HG02759 (cell line): Measurements from ENCODE around the gene ACAP2.

Experiments
- ATAC-seq: cut with Tn5 transposase; IDR thresholded peaks from one replicate; pipeline ENCODE4 v1.9.1; 2021; ENCODE audit warnings: mild to moderate bottlenecking, moderate library complexity; ENCODE audit not compliant: unreplicated experiment

The ACAP2 gene

DNA sequence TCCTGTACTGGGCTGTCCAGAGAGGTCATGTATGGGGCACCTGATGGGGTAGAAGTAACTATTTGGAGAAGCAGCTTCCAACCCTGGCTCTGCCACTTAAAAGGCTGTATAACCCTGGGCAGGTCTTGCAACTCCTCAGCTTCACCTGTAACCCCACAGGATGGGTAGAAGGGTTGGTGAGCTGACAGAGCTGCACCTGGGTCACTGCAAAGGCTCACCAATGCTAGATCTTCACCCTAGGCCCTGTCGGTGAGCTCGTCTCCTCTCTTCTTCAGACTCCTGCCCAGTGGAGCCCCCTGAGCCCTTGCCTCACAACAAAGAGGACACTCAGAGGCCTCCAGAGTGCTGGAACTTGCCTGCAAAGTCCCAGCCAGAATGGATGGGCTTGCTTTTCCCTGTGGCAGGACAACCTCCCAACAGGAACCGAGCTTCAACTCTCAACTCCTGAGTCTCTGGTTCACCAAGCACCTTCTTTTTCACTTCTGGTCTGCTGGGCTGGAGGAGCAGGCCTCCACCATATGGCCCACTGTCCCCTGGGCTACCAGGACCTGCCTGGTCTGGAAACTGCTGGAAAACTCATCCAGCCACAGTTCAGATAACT, 217.7 kb downstream of the ACAP2 start:
- ATAC-seq, result no peak
